ENCODE data around the gene NBDY.

- no peak for TF ChIP-seq CTCF (IDR thresholded peaks at IDR 0.05)
- TF ChIP-seq POLR2A (IDR thresholded peaks at IDR 0.05): no peak
- no peak for TF ChIP-seq EP300 (IDR thresholded peaks at IDR 0.05)
These were observed 56.4 kb downstream of the NBDY start for GRCh38 chrX:56785442-56785841.
